GM12891 (cell line): ENCODE data around the gene TCFL5.

Experiments used
- DNase-seq: peaks from one replicate; pipeline ENCODE4 v3.0.0; 2011; ENCODE audit warnings: low spot score; ENCODE audit not compliant: insufficient read length
- FAIRE-seq: peaks from 2 replicates; lab custom pipeline; 2011; peaks lifted over from hg19 to GRCh38; lab: Jason Lieb, UNC
- PAX5 ChIP-seq: IDR thresholded peaks from 2 replicates; pipeline ENCODE4 v1.6.1; 2011; ENCODE audit warnings: low read length, moderate library complexity, mild to moderate bottlenecking; ENCODE audit not compliant: insufficient read depth, severe bottlenecking
- POLR2A ChIP-seq: IDR thresholded peaks from 2 replicates; pipeline ENCODE4 v1.6.1; 2011; ENCODE audit warnings: low read depth, low read length, control low read depth
- POLR2AphosphoS5 ChIP-seq: IDR thresholded peaks from 2 replicates; pipeline ENCODE4 v1.6.1; 2011; ENCODE audit warnings: low read depth, low read length, control low read depth
- POU2F2 ChIP-seq: IDR thresholded peaks from 2 replicates; pipeline ENCODE4 v1.6.1; 2011; ENCODE audit warnings: low read depth, mild to moderate bottlenecking, control low read depth, low read length, moderate library complexity
- SPI1 ChIP-seq: IDR thresholded peaks from 2 replicates; pipeline ENCODE4 v1.6.1; 2011; ENCODE audit warnings: low read depth, low read length, control low read depth
- TAF1 ChIP-seq: IDR thresholded peaks from 2 replicates; pipeline ENCODE4 v1.6.1; 2011; ENCODE audit warnings: low read depth, low read length, control low read depth

Gene TCFL5

GRCh38 chr20:62829231-62830230, 32.1 kb downstream of the TCFL5 start:
- no peak for FAIRE-seq
- no peak for DNase-seq
- TF ChIP-seq POU2F2 (no peak), TAF1 (no peak), SPI1 (no peak), PAX5 (no peak), POLR2AphosphoS5 (no peak), POLR2A (no peak)

GRCh38 chr20:62828511-62829230, 33.0 kb downstream of the TCFL5 start:
- no peak for FAIRE-seq
- TF ChIP-seq POLR2AphosphoS5 (no peak), SPI1 (no peak), TAF1 (no peak), PAX5 (no peak)
- no peak for DNase-seq

GRCh38 chr20:62828051-62828450, 33.6 kb downstream of the TCFL5 start:
- DNase-seq (no peak), FAIRE-seq (no peak)
- TF ChIP-seq POU2F2: no peak

- DNase-seq: no peak
- TF ChIP-seq SPI1: no peak
- TF ChIP-seq TAF1: no peak
- FAIRE-seq: no peak
Observed at GRCh38 chr20:62827311-62828038, 34.1 kb downstream of the TCFL5 start.

GRCh38 chr20:62826646-62827310, 34.8 kb downstream of the TCFL5 start:
- no peak for TF ChIP-seq POLR2A
- FAIRE-seq (no peak), DNase-seq (no peak)

GRCh38 chr20:62825986-62826645, 35.5 kb downstream of the TCFL5 start:
- TF ChIP-seq SPI1: no peak
- no peak for TF ChIP-seq POU2F2
- TF ChIP-seq PAX5: no peak
- TF ChIP-seq POLR2AphosphoS5: no peak
- TF ChIP-seq TAF1: no peak
- TF ChIP-seq POLR2A: no peak
- no peak for DNase-seq
- FAIRE-seq: no peak

- TF ChIP-seq POLR2AphosphoS5 (no peak), TAF1 (no peak), POLR2A (no peak), SPI1 (no peak), PAX5 (no peak), POU2F2 (no peak)
- FAIRE-seq (no peak), DNase-seq (no peak)
Observed at GRCh38 chr20:62825333-62825985, 36.2 kb downstream of the TCFL5 start.

GRCh38 chr20:62824476-62825332, 36.9 kb downstream of the TCFL5 start:
- DNase-seq: peak; percentile 90
- TF ChIP-seq TAF1 (no peak), POLR2A (no peak), SPI1 (no peak), POU2F2 (no peak), PAX5 (no peak), POLR2AphosphoS5 (no peak)
- no peak for FAIRE-seq
